OCI-LY3 (cell line): ENCODE measurements around the gene PRKCD.

Experiments
- H2AFZ ChIP-seq: fragments of 200-600, 300-600 bp; shearing (Covaris generic); 2 replicates; pipeline ENCODE4 v1.6.0; 2014; ENCODE audit warnings: antibody characterized with exemption, low read depth, low read length
- H3K27ac ChIP-seq: fragments of 200-600, 300-600 bp; sonication (generic); 2 replicates; pipeline ENCODE4 v1.5.1; 2014; ENCODE audit warnings: mild to moderate bottlenecking, low read length, moderate library complexity, mixed read lengths
- H3K27me3 ChIP-seq: fragments of 200-600, 300-600 bp; sonication (generic); 2 replicates; pipeline ENCODE4 v1.6.1; 2014; ENCODE audit warnings: low read depth, low read length, mixed read lengths
- H3K36me3 ChIP-seq: fragments of 200-600, 300-600 bp; sonication (generic); replicated peaks from 2 replicates; pipeline ENCODE3; 2014; ENCODE audit warnings: low read depth, low read length, mixed read lengths
- H3K4me1 ChIP-seq: fragments of 300-600, 200-600 bp; sonication (generic); 2 replicates; pipeline ENCODE4 v1.6.1; 2014; ENCODE audit warnings: low read length, mixed read lengths
- H3K4me2 ChIP-seq: fragments of 200-600, 300-600 bp; sonication (generic); 2 replicates; pipeline ENCODE4 v1.6.1; 2014; ENCODE audit warnings: low read length, mixed read lengths
- H3K4me3 ChIP-seq: fragments of 300-600, 200-600 bp; sonication (generic); 2 replicates; pipeline ENCODE4 v1.5.1; 2014; ENCODE audit warnings: antibody characterized with exemption, mild to moderate bottlenecking, low read length, moderate library complexity
- H3K79me2 ChIP-seq: fragments of 300-600, 200-600 bp; shearing (Covaris generic); 2 replicates; pipeline ENCODE4 v1.6.1; 2014; ENCODE audit warnings: mild to moderate bottlenecking, low read length, mixed read lengths
- H3K9ac ChIP-seq: fragments of 300-600, 200-600 bp; shearing (Covaris generic); 2 replicates; pipeline ENCODE4 v1.6.0; 2014; ENCODE audit warnings: mild to moderate bottlenecking, low read length, moderate library complexity
- H3K9me3 ChIP-seq: fragments of 200-600, 300-600 bp; shearing (Covaris generic); 2 replicates; pipeline ENCODE4 v1.6.1; 2014; ENCODE audit warnings: low read length, mixed read lengths; ENCODE audit not compliant: insufficient read depth
- H4K20me1 ChIP-seq: fragments of 200-600, 300-600 bp; sonication (generic); 2 replicates; pipeline ENCODE4 v1.6.1; 2016; ENCODE audit warnings: low read length, mixed read lengths; ENCODE audit not compliant: insufficient read depth
- EZH2phosphoT487 ChIP-seq: fragments of 200-600 bp; shearing (Covaris generic); IDR thresholded peaks from 2 replicates; pipeline ENCODE4 v1.6.1; 2018; ENCODE audit warnings: antibody characterized with exemption, mixed run types, low read depth
- TF ChIP-seq, protein P1 (sequence below): fragments of 200-600, 300-600 bp; sonication (generic); IDR thresholded peaks from 2 replicates; pipeline ENCODE4 v1.5.1; 2014; ENCODE audit warnings: antibody characterized with exemption, low read length, low read depth

The PRKCD gene

GRCh38 chr3:53168175-53168923 is 7.3 kb downstream of the PRKCD start:
- Histone ChIP-seq H3K9ac (no peak overlapping the region), H3K4me1 (peaks cover 67% of the 10 kb centered on the region), H3K79me2 (peaks cover 91% of the 10 kb centered on the region), H3K9me3 (no peaks in the 10 kb centered on the region), H4K20me1 (peaks cover 100% of the 10 kb centered on the region), H3K4me3 (no peak overlapping the region), H2AFZ (no peak overlapping the region), H3K36me3 (peaks cover 51% of the 10 kb centered on the region), H3K4me2 (no peak overlapping the region), H3K27ac (no peak overlapping the region), H3K27me3 (no peaks in the 10 kb centered on the region)
- TF ChIP-seq, protein P1, sequence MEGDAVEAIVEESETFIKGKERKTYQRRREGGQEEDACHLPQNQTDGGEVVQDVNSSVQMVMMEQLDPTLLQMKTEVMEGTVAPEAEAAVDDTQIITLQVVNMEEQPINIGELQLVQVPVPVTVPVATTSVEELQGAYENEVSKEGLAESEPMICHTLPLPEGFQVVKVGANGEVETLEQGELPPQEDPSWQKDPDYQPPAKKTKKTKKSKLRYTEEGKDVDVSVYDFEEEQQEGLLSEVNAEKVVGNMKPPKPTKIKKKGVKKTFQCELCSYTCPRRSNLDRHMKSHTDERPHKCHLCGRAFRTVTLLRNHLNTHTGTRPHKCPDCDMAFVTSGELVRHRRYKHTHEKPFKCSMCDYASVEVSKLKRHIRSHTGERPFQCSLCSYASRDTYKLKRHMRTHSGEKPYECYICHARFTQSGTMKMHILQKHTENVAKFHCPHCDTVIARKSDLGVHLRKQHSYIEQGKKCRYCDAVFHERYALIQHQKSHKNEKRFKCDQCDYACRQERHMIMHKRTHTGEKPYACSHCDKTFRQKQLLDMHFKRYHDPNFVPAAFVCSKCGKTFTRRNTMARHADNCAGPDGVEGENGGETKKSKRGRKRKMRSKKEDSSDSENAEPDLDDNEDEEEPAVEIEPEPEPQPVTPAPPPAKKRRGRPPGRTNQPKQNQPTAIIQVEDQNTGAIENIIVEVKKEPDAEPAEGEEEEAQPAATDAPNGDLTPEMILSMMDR = no peak
- TF ChIP-seq EZH2phosphoT487 = no peak

DNA sequence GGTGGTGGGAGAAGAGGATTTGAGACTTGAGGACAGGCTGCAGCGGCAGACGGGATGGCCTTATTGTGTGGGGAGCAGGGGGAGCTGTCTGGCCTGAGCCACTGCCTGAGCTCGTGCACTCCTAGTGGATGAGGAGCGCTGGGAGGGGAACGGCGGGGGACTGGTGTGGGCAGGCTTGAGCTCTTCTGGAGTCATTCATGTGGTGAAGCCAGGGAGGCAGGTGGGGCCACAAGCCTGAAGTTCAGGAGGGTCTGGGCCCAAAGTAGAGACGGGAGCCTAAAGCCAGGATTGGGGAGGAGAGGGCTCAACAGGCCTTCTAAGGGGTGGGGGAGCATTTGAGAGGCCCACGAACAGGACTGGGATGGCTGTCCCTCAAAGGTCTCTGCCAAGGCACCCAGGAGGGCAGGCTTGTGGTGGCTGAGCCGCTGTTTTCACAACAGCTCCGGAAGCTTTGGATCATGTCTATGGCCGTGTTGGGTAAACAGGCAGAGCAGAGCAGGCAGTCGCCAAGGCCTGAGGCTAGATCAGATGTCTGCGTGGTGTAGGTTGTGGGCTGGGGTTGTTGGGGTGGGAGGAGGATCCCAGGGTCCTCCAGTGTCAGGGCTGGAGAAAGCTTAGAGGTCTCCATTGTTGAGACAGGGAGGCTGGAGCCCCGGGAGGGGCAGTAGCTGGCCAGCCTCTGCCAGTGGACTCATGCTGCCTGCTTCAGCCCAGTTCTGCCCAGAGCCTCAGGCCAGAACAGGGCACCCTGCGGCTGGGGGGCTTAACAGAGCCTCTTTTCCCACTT is 8.2 kb downstream of the PRKCD start:
- Histone ChIP-seq H3K9me3 (no peaks in the 10 kb centered on the region), H3K4me2 (peak overlapping the region; percentile 63), H3K36me3 (peaks cover 52% of the 10 kb centered on the region), H3K4me3 (peak overlapping the region; percentile 8; the same call in 1 of the 2 replicates), H4K20me1 (peaks cover 100% of the 10 kb centered on the region), H3K27ac (no peak overlapping the region), H3K9ac (no peak overlapping the region), H2AFZ (no peak overlapping the region), H3K4me1 (peaks cover 64% of the 10 kb centered on the region), H3K27me3 (no peaks in the 10 kb centered on the region), H3K79me2 (peaks cover 88% of the 10 kb centered on the region)
- TF ChIP-seq EZH2phosphoT487 = no peak
- TF ChIP-seq, protein P1 = no peak

DNA sequence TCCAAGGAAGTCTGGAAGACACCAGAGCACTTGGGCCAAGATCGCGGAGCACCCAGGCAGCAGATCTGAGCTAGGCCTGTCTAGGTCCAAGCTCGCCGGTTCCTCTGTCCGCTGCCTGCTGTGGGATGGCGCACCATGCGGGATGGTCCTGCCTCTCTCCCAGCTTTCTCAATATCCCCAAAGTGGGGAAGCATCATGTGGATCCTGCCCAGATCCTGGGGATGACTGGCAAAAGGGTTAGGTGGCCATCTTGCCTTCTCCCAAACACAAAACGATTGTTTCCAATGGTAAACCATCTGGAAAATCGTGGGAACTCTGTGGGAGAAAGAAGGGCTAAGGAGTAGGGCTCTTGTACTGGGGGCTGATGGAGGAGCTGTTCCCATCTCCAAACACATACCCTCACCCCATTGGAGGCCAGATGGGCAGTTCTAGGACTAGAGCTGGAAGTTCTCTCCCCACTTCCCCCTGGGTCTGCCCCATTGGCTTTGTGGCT is 8.9 kb downstream of the PRKCD start:
- Histone ChIP-seq H3K27ac (no peak overlapping the region), H3K4me1 (peaks cover 64% of the 10 kb centered on the region)

More for the DNA sequence above, 8.9 kb downstream of the PRKCD start:
- Histone ChIP-seq H3K27me3 (no peaks in the 10 kb centered on the region), H3K9ac (no peak overlapping the region), H3K9me3 (no peaks in the 10 kb centered on the region), H2AFZ (no peak overlapping the region), H3K79me2 (peaks cover 85% of the 10 kb centered on the region), H3K36me3 (peaks cover 56% of the 10 kb centered on the region), H3K4me3 (peak overlapping the region; percentile 8; the same call in 1 of the 2 replicates), H3K4me2 (peak overlapping the region; percentile 63), H4K20me1 (peaks cover 100% of the 10 kb centered on the region)
- no peak for TF ChIP-seq EZH2phosphoT487
- TF ChIP-seq, protein P1 = no peak
